IPS DF 19.7 (cell line): Measurements from ENCODE around the gene OTUD7B.
A peak's percentile ranks its signal among the peaks of the same experiment; 100 is the strongest.

Experiments used
- DNase-seq: peaks from one replicate; pipeline ENCODE4 v3.0.0-alpha.2; 2013; ENCODE audit warnings: low read depth, low spot score

Gene OTUD7B

GRCh38 chr1:149917571-149918144 is 92.9 kb downstream of the OTUD7B start, which contains the start of gene SV2A:
TSS of gene SV2A (minus strand) at chr1:149917844. CDS start at chr1:149913840, 4,004 bp downstream.
- DNase-seq = no peak

DNA sequence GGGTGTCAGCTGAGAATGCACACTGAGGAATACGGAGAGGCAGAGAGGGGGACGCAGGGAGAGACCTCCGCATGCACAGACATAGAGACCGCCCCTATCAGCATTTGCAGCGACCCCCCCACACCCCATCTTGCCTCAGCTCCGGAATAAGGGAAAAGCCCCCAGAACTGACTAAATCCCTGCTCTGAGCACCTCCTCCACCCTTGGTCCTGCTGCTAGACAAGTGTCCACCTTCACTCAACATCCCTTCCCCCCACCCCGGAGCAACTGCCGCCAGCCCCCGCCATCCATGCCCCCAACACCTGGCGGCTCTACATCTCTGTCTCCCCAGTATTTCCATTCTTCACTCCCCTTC is 93.7 kb downstream of the OTUD7B start:
- no peak for DNase-seq

DNA sequence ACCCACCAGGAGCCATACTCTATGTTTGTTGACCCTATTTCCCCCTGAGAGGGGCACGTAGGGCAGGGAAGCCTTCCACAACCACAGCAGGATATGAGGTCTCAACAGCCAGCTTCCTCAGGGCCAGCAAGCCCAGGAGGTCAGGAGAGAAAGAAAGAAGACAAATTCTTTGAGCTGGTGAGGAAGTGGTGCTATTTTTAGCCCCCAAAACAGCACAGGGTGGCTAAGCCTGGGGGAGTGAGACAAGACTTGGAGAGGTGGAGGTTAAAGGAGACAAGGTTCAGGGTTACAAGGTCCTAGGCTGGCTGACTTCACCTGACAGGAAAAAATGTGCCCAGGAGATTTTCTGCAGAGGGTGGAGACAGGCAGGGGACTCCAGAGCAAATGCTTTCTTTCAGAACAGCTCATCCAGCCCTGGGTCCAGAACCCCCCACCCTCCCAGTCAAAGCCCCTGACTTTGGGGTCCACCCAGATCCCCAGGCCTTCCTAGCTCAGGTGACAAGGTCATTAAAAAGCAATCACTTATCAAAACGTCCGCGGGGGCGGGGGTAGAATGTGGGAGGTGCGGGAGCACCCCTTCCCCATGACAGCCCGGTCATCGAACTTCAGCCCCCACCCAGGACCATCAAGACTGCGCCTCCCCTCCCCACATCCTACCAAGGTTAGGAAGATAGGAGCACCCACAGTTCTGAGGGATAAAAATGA is 94.2 kb downstream of the OTUD7B start:
- no peak for DNase-seq

- DNase-seq = no peak
Observed at GRCh38 chr1:149915429-149916192, 94.9 kb downstream of the OTUD7B start.

- DNase-seq = no peak
Observed at GRCh38 chr1:149914545-149914944, 96.0 kb downstream of the OTUD7B start.

- DNase-seq = no peak
Observed at GRCh38 chr1:149906570-149907075, 103.9 kb downstream of the OTUD7B start.

- DNase-seq = no peak
Observed at GRCh38 chr1:149903836-149904491, 106.6 kb downstream of the OTUD7B start.

DNA sequence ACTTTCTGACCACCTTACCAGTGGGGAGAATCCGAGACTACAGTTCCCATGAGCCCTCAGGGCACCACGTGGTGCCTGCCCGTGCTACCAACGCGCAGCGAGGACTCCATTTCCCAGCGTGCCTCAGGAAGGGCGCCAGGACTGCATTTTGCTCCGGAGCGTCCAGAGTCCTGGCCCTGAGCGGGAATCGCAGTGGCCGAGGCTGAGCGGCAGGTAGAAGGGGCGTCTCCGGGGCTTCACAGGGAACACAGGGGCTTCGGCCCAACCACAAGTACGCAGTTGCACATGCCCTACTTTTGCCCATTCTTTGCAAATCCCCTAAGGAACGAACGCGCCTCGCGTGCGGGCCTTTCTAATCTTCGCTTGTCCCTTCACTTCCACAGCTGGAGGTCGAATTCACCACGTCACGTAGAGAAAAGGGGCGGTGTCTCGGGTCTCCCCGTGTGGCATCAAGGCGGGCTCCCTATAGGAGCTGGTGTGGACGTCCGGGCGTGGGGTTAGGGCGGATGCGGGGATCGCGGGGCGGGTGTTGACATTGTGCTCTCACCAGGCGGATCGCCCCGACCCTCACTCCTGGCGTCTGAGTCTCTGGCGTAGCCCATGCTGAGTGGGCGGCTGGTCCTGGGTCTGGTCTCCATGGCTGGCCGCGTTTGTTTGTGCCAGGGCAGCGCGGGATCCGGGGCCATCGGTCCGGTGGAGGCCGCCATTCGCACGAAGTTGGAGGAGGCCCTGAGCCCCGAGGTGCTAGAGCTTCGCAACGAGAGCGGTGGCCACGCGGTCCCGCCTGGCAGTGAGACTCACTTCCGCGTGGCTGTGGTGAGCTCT is 110.9 kb downstream of the OTUD7B start, which contains the start of gene BOLA1:
Gene BOLA1, plus strand, starts transcription at position 109 of the 825 bp plus-strand sequence. Its CDS starts 492 bp downstream, at position 601.
- DNase-seq = peak; percentile 88

GRCh38 chr1:149896575-149896974 is 114.0 kb downstream of the OTUD7B start:
- DNase-seq = no peak

- DNase-seq = no peak
Observed at GRCh38 chr1:149888999-149889289, 121.6 kb downstream of the OTUD7B start.

- no peak for DNase-seq
Observed at GRCh38 chr1:149888247-149888998, 122.1 kb downstream of the OTUD7B start.
